Tibial nerve (tissue), 3 donors: ENCODE data around the gene LGALS7B.

Experiments used
- EP300 ChIP-seq, 2 donors: sonication (generic); formaldehyde crosslinking; IDR thresholded peaks; one replicate each; pipeline ENCODE4 v1.6.1; 2017; ENCODE audit warnings: antibody characterized with exemption in 2 of 2, mild to moderate bottlenecking in 1 of 2
- POLR2A ChIP-seq, 2 donors: fragments of 450-650 bp; IDR thresholded peaks; one replicate each; pipeline ENCODE4 v1.6.1; 2017; ENCODE audit warnings: antibody characterized with exemption in 2 of 2, mild to moderate bottlenecking in 2 of 2, moderate library complexity in 2 of 2

DNA sequence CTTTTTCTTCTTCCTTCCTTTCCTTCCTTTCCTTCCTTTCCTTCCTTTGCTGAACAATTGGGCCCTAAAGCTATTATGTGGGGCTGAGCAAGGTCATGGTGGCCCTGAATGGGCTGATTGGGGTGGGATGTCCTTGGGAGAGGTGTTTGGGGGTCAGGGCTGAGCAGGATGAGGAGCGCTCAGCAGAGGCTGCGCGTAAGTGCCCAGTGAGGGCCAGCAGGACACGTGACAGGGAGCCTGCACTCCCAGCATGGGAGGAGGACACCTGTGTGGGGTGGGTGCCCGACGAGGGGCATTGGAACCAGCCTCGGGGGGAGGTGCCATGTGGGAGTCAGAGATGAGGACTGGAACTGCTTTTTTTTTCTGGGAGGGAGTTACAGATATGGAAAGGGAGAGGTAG lies 10.3 kb upstream of the LGALS7B start:
- TF ChIP-seq POLR2A (IDR thresholded peaks at IDR 0.05) = no peak
- no peak for TF ChIP-seq EP300 (IDR thresholded peaks at IDR 0.05)
